ENCODE results near the gene RNASET2. TPM values are rescaled to one million over a fixed set of nuclear protein-coding genes. Genes with fewer than 3 reads are reported as not detected.

RNASET2 gene
- total RNA-seq, 4 donors from 2014 or later = 42.9 to 54.3 (median 47.7) TPM

- TF ChIP-seq, protein P1, sequence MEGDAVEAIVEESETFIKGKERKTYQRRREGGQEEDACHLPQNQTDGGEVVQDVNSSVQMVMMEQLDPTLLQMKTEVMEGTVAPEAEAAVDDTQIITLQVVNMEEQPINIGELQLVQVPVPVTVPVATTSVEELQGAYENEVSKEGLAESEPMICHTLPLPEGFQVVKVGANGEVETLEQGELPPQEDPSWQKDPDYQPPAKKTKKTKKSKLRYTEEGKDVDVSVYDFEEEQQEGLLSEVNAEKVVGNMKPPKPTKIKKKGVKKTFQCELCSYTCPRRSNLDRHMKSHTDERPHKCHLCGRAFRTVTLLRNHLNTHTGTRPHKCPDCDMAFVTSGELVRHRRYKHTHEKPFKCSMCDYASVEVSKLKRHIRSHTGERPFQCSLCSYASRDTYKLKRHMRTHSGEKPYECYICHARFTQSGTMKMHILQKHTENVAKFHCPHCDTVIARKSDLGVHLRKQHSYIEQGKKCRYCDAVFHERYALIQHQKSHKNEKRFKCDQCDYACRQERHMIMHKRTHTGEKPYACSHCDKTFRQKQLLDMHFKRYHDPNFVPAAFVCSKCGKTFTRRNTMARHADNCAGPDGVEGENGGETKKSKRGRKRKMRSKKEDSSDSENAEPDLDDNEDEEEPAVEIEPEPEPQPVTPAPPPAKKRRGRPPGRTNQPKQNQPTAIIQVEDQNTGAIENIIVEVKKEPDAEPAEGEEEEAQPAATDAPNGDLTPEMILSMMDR (IDR thresholded peaks at IDR 0.05) = no peak
- TF ChIP-seq POLR2A (IDR thresholded peaks at IDR 0.05) = no peak
- no peak overlapping the region for H3K4me3 ChIP-seq (ENCODE audit: low read depth, poor library complexity, severe bottlenecking)
- DNase-seq (ENCODE audit: low spot score in 2 of 2) = peak in 1 of 2 donors; percentile 53
- WGBS, 2 donors = 90 to 94% methylated on average over 5 of the region's 5 CpGs
- intact Hi-C loops (cut with DNase I; ENCODE audit: low total_unique reads) = no loop called here
Measured at GRCh38 chr6:166947251-166947650, 9.1 kb downstream of the RNASET2 start.

DNA sequence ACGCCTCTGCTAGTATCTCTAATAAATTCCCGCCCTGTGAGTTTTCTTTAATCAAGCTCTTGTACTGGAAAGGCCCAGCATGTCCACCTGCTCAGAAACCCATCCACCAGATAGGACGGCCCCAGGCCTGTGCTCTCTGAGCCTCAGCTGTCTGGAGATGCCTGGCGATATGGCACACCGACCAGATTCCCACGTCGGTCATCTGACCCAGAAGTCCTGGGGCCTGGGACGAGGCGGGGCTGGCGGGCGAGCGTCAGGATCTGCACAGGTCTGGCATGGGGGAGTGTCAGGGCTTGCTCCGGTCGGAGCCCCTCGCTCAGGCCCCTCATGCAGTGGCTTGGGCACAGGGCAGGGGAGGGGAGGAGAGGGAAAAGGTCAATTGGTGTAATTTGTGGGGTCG is 10.2 kb downstream of the RNASET2 start:
- no peak overlapping the region for H3K4me3 ChIP-seq (ENCODE audit: low read depth, poor library complexity, severe bottlenecking)
- WGBS, 2 donors = 95 to 96% methylated on average over 16 of the region's 16 CpGs
- TF ChIP-seq POLR2A (IDR thresholded peaks at IDR 0.05) = no peak
- TF ChIP-seq, protein P1 (IDR thresholded peaks at IDR 0.05) = no peak
- peak in 1 of 2 donors; percentile 64 for DNase-seq (ENCODE audit: low spot score in 2 of 2)
- intact Hi-C loops (cut with DNase I; ENCODE audit: low total_unique reads) = no loop called here

DNA sequence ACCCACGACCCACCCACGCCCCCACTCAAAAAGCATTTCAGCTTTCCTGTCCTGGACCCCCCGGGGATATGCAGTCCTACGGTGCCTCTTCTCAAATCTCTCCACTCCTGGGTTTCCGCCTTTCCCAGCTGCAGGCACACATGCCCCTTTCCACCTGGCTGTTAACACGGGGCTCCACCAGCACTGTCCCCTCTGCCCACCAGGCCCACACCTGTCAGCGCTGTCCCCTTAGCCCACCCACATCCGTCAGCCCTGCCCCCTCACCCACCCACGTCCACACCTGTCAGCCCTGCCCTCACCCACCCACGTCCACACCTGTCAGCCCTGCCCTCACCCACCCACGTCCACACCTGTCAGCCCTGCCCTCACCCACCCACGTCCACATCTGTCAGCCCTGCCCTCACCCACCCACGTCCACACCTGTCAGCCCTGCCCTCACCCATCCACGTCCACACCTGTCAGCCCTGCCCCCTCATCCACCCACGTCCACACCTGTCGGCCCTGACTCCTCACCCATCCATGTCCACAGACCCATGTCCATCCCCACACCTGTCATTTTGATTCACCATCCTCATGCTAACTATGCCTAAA is 11.6 kb downstream of the RNASET2 start:
- DNase-seq (ENCODE audit: low spot score in 2 of 2) = peak in 1 of 2 donors; percentile 84

DNA sequence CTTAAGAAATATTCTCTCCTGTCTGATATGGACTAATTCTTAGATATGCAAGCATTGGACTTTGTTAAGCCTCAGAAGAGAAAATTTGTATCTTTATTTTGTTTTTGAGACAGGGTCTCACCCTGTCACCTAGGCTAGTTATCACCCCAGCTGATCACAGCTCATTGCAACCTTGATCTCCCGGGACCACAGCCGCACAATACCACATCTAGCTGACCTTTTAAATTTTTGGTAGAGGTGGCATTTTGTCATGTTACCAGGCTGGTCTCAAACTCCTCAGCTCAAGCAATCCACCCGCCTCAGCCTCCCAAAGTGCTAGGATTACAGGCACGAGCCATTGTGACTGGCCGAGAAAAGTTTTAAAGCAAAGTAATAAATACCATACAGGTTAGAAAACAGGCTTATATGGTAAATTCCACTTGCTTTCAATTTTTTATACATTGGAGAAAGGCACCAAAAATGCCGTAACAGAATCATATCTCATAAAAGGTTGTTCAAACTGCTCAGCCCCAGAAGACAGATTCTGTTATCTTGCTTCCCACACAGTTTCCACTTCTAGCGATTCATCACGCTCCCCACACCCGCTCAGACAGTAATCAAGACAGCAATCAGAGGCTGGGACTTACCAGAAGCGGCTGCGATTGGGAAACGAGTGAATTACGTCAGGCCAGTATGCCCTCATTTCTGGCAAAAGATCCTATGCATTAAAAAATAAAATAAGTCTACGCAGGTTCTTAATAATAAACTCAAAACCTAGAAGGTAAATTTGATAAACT is 13.8 kb downstream of the RNASET2 start:
- TF ChIP-seq, protein P1 (IDR thresholded peaks at IDR 0.05) = no peak
- no peak for TF ChIP-seq POLR2A (IDR thresholded peaks at IDR 0.05)
- intact Hi-C loops (cut with DNase I; ENCODE audit: low total_unique reads) = no loop called here
- WGBS, 2 donors = 82 to 85% methylated on average over 14 of the region's 14 CpGs
- no peak overlapping the region for H3K4me3 ChIP-seq (ENCODE audit: low read depth, poor library complexity, severe bottlenecking)
- DNase-seq (ENCODE audit: low spot score in 2 of 2) = peak in 1 of 2 donors; percentile 79

More for the DNA sequence above, 11.6 kb downstream of the RNASET2 start:
- intact Hi-C loops (cut with DNase I; ENCODE audit: low total_unique reads) = no loop called here
- no peak overlapping the region for H3K4me3 ChIP-seq (ENCODE audit: low read depth, poor library complexity, severe bottlenecking)
- TF ChIP-seq POLR2A (IDR thresholded peaks at IDR 0.05) = no peak
- TF ChIP-seq, protein P1 (IDR thresholded peaks at IDR 0.05) = no peak
- WGBS, 2 donors = 89 to 92% methylated on average over 16 of the region's 16 CpGs

DNA sequence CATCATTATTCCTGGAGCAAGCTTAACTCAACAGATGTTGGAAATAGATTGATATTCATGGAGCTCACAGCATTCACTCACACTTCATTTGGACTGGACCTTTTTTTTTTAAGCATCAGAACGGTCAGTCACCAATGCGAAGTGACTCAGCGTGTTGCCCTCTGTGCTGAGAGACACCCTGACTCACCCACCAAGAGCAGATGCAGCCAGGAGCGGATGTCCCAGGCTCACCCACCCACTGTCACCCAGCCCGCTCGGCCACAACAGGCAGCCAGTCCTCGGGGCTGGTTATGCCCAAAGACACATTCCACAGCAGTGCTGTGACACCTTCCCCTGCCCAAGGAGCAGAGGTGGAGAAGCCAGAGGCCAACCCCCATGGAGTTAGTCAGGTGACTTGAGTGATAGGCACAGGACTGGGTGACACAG is 15.7 kb downstream of the RNASET2 start:
- intact Hi-C loops (cut with DNase I; ENCODE audit: low total_unique reads) = no loop called here
- 76 to 96% methylated on average over 7 of the region's 7 CpGs for whole genome bisulfite sequencing, 2 donors
- no peak overlapping the region for H3K4me3 ChIP-seq (ENCODE audit: low read depth, poor library complexity, severe bottlenecking)
- TF ChIP-seq, protein P1 (IDR thresholded peaks at IDR 0.05) = no peak
- no peak for TF ChIP-seq POLR2A (IDR thresholded peaks at IDR 0.05)
- peak in 1 of 2 donors; percentile 34 for DNase-seq (ENCODE audit: low spot score in 2 of 2)

All from lower leg skin (tissue), 4 donors.